NCI-H446 (cell line): ENCODE measurements around the gene ATP5MK.
"Not testable (repeated sequence)": the region's sequence is repeated elsewhere in the genome, so short reads cannot be mapped to it uniquely, and the experiment has no call there.

Experiments
- DNase-seq, 2 experiments: peaks; one replicate each; lab custom pipeline; 2025; lab: John Stamatoyannopoulos, UW

Gene ATP5MK

DNA sequence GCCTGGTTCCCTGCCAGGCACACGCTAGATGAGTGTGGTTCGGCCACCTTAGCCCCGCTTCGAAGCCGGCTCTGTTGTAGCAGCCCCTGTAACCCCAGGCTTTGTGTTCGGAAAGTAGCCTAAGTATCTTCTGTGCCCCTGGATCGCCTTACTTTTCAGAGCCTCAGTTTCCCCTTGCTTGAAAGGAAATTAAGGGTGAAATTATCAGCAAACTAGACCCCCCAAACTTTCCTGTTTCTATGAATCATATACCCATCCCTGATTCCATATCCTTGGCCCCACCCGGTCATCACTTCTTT is 463 bp upstream of the ATP5MK start:
- no peak for DNase-seq

DNA sequence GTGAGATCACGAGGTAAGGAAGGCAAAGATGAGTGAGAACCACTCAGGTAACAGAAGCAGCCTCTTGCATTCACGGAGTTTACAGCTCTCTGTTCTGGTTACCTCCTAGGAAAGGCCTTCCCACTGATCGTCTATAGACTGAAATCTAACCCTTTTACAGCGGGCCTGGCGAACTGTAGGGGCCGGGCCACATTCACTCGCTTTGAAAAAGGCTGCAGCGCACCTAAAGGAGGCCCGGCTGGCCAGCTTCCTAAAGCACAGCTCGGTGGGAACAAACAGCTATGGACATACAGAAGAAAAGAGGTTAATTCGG is 565 bp downstream of the ATP5MK start:
- DNase-seq = no peak

DNA sequence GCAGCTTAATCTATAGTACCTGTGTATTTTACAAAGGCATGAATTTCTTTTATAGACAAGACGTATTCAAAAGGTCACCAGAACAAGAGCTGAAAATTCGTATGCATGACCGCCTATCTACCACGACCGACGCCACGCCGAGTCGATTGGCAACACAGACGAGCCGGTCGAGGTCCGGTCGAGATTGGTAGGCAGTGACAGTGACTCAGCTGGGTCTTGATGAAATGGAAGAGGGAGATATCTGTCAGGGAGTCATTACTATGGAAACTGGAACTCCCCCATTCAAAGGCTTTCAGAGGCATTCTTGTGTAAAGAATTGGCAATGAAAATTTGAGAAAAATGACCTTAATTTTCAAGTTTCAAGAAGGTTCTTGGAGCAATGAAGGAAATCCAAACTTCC is 2.1 kb downstream of the ATP5MK start:
- no peak for DNase-seq

DNA sequence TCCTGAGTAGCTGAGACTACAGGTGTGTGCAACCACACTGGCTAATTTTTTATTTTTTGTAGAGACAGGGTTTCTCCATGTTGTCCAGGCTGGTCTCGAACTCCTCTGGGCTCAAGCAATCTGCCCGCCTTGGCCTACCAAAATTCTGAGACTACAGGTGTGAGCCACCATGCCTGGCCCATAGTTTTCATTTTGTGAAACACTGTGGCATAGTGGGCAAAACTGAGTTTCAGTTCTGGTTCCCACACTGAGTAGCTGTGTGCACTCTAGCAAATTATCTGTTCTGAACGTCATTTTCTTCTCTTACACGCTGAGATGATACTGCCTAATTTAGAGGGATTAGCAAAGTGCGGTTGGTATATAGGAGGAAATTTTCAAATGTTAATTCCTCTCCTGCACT is 13.5 kb downstream of the ATP5MK start:
- DNase-seq = no peak

DNA sequence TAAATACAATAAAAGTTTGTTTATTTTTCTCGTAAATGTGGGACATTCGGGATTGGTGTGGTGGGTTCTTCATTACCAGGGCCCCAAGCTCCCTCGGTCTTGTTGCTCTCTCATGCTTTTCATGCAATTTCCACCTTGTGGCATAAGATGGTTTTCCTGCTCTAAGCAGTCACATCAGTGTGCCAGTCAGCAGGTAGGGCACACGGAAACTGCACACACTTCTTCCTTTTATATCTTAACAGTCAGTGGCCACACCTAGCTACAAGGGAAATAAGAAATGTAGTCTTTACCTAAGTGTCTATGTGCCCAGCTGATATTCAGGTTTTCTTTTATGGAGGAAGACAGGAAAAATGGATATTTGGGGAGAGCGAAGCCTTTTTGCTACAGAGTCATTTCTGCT is 22.0 kb downstream of the ATP5MK start:
- DNase-seq = no peak

DNA sequence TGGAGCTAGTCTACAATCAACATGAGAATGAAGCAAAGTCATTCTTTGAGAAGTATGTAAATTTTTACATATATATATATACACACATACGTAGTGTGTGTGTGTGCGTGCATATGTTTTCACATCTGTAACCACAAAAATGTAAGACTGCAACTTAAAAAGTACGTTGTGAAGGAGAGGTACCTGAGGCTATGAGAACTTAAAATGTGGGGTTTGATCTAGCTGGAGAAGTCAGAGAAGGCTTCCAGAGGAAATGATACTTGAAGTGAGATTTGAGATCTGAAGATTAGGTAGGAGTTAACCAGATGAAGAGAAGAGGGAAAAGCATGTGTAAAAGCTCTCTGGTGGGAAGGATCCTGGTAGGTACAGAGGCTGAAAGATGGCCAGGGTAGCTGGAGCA is 22.7 kb downstream of the ATP5MK start:
- no peak for DNase-seq

DNA sequence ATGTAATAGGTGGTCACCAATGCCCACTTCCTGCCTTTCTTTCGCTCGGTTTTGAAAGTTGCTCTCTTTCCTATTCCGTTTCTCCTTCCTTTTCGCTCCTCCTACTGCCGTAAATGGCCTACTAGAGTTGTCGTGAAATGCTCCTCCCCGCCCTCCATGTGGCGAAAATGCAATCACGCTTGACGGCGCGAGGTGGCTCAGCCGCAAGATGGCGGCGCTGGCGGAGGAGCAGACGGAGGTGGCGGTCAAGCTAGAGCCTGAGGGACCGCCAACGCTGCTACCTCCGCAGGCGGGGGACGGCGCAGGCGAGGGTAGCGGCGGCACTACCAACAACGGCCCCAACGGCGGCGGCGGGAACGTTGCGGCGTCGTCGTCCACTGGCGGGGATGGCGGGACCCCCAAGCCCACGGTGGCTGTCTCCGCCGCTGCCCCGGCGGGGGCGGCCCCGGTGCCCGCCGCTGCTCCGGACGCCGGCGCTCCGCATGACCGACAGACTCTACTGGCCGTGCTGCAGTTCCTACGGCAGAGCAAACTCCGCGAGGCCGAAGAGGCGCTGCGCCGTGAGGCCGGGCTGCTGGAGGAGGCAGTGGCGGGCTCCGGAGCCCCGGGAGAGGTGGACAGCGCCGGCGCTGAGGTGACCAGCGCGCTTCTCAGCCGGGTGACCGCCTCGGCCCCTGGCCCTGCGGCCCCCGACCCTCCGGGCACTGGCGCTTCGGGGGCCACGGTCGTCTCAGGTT is 28.3 kb downstream of the ATP5MK start, which contains the start of gene TAF5:
Gene TAF5 (plus strand): TSS at position 195 of the 737 bp plus-strand sequence. CDS start 14 bp downstream, at position 209.
- DNase-seq = peak; percentile 67 to 89

DNA sequence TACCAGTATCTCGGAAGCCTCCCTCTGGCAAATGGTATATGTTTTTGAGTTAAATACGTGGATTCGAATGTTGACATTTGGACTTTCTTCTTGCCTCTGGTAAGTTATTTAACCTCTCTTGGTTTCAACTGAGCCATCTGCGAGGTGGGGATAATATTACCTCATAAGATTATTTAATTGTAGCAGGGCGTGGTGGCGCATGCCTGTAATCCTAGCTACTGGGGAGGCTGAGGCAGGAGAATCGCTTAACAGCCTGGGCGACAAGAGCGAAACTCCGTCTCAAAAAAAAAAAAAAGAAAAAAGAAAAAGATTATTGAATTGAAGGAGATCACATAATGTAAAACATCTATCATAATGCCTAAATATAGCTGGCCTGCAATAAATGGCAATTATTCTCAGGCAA is 28.9 kb downstream of the ATP5MK start:
- DNase-seq = no peak

DNA sequence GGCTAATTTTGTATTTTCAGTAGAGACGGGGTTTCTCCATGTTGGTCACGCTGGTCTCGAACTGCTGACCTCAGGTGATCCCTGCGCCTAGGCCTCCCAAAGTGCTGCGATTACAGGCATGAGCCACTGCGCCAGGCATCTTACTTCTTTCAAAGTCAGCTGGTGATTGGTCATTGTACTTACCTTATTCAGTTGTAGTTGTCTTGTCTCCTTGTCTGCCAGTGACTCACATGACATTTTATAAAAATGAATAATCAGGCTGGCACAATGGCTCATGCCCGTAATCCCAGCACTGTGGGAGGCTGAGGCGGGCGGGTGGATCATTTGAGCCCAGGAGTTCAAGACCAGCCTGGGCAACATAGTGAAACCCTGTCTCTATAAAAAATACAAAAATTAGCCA is 35.5 kb downstream of the ATP5MK start:
- not testable (repeated sequence) for DNase-seq

DNA sequence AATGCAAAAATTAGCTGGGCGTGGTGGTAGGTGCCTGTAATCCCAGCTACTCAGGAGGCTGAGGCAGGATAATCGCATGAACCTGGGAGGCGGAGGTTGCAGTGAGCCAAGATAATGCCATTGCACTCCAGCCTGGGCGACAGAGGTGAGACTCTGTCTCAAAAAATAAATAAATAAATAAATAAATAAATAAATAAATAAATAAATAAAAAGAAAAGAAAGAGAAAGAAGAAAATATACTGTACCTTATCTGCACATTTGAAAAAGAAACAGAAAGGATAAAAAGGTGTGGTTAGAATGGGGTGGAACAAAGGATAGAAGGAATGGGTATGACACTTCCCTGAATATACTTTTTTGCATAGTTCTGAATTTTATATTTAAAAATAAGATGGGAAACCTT is 36.8 kb downstream of the ATP5MK start:
- not testable (repeated sequence) for DNase-seq

DNA sequence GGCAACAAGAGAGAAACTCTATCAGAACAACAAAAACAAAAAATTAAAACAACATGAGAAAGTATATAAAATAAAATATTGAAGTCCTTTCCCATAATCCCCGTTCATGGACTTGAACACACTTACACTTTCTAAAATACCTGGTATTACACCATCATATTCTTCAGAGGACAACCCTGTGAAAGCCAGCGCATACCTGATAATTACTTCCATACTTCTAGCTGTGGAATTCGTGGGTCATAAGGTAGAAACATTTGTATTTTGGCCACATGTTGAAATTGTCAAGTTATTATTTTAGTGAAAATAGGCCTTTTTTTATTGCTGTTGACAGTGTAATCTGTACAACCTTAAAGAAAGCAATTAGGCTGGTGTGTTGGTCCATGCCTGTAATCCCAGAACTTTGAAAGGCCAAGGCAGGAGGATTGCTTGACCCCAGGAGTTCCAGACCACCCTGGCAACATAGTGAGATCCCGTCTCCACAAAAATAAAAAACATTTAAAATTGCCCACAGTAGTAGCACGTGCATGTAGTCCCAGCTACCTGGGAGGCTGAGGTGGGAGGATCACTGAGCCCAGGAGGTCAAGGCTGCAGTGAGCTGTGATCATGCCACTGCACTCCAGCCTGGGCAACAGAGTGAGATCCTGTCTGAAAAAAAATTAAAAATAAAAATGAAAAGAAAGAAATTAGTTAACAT is 40.2 kb downstream of the ATP5MK start:
- DNase-seq = no peak

DNA sequence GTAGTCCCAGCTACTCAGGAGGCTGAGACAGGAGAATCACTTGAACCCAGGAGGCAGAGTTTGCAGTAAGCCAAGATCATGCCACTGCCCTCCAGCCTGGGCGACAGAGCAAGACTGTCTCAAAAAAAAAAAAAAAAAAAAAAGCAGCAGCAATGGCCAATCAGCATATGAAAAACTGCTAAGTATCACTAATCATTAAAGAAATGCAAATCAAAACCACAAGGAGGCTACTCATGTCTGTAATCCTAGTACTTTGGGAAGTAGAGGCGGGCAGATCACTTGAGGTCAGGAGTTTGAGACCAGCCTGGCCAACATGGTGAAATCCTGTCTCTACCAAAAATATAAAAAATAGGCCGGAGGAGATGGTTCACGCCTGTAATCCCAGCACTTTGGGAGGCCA is 41.7 kb downstream of the ATP5MK start:
- not testable (repeated sequence) for DNase-seq

DNA sequence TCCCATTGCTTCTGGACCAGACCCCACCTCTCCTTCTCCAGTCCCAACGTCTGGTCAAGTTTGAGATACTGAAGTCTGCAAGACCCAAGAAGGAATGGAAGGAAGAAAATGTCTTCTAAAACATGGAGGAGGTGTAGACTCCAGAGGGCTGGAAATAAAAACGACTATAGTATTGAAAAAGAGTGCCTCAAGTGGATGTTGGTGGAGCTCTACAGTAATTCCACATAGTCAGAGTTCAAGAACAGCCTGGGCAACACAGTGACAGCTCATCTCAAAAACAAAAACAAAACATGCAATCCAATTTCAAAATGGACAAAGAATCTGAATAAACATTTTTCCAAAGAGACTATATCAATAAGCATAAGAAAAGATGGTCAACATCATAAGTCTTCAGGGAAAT is 43.0 kb downstream of the ATP5MK start:
- no peak for DNase-seq

DNA sequence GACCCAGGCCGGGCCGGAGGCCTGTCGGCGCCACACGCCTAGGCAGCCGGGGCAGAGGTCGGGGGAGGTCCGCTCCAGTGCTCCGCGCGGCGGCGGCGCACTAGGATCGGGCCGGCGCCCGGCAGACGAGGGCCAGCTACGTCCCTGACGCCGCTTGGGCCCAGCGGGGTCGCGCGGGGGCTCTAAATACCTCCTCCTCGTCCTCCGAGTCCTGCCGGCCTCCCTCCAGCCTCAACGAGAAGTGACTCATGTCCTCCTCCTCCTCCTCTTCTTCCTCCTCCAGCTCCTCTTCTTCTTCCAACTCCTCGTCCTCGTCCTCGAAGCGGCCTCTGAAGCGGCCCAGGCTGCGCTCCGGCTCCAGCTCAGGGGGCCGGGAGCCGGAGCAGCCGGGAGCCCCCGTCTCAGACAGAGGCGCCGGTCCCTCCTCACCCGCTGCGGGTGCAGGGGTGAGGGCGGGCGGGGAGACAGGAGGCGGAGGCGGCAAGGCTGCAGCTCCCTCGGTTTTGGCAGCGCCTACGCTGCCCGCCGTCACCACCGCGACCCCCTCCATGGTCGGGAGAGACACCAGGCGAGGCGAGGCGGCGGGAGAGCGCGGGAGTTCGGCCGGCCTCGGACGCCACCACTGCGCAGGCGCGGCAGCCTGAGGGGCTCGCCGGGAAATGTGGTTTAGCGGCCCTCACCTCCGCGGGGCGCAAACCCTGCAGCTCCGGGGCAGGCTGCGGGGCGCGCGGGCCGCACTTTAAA is 45.6 kb downstream of the ATP5MK start, which contains the start of gene PCGF6:
Gene PCGF6 (minus strand): TSS at position 624 of the 744 bp plus-strand sequence. CDS start 74 bp downstream, at position 550.
- peak; percentile 13 to 80 for DNase-seq

DNA sequence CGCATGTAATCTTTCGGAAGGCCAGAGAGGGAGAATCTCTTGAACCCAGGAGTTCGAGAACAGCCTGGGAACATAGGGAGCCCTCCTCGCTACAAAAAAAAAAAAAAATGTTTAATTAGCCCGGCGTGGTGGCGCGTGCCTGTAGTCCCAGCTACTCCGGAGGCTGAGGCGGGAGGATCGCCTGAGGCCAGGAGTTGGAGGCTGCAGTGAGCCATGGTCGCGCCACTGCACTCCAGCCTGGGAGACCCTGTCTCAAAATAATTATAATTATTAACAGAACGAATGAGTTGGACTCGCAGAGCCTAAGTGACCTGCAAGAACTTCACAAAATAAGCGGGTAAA is 46.1 kb downstream of the ATP5MK start:
- DNase-seq = no peak
